Activated CD4-positive, alpha-beta T cell treated with anti-CD3 and anti-CD28 coated beads, Interleukin-2, amount 10 ng/mL, durations not matched to agents 24 days and 14 days (primary cell): ENCODE results near the gene RTN3. TPM values are rescaled to one million over a fixed set of nuclear protein-coding genes. Genes with fewer than 3 reads are reported as not detected.

ENCODE experiments used
- DNase-seq: peaks from one replicate; pipeline ENCODE4 v3.0.0; 2022
- H3K27ac Mint-ChIP-seq: one replicate; pipeline ENCODE4 v1.8.0; 2022; ENCODE audit warnings: mild to moderate bottlenecking, mixed read lengths
- H3K27me3 Mint-ChIP-seq: one replicate; pipeline ENCODE4 v1.8.0; 2022; ENCODE audit warnings: mixed read lengths
- H3K36me3 Mint-ChIP-seq: one replicate; pipeline ENCODE4 v1.8.0; 2022; ENCODE audit warnings: low read depth, mild to moderate bottlenecking, mixed read lengths
- H3K4me1 Mint-ChIP-seq: one replicate; pipeline ENCODE4 v1.8.0; 2021; ENCODE audit warnings: mixed read lengths
- H3K4me3 Mint-ChIP-seq: one replicate; pipeline ENCODE4 v1.8.0; 2022; ENCODE audit warnings: mild to moderate bottlenecking, moderate library complexity, mixed read lengths
- H3K9me3 Mint-ChIP-seq: one replicate; pipeline ENCODE4 v1.8.0; 2021; ENCODE audit warnings: mixed read lengths
- intact Hi-C: fragments of 100-400 bp; cut with micrococcal nuclease; formaldehyde crosslinking; loops from one replicate; pipeline ENCODE4 v1.15.1; 2023
- total RNA-seq: library from RNA; stranded (reverse); gene quantifications from 2 replicates; pipeline ENCODE4 v1.2.3, GENCODE V29; 2022

The RTN3 gene
- total RNA-seq, 1 donor from 2014 or later: 54.2 TPM

- no peak overlapping the region for H3K4me3 Mint-ChIP-seq
- H3K27ac Mint-ChIP-seq: no peak overlapping the region
- H3K36me3 Mint-ChIP-seq: peaks cover 6% of the 10 kb centered on the region
- peaks cover 7% of the 10 kb centered on the region for H3K4me1 Mint-ChIP-seq
- H3K27me3 Mint-ChIP-seq: no peaks in the 10 kb centered on the region
- DNase-seq: no peak
- H3K9me3 Mint-ChIP-seq: no peaks in the 10 kb centered on the region
- intact Hi-C loops: no loop called here
Observed at GRCh38 chr11:63694596-63694995, 13.3 kb downstream of the RTN3 start.

- peaks cover 6% of the 10 kb centered on the region for H3K4me1 Mint-ChIP-seq
- H3K27ac Mint-ChIP-seq: no peak overlapping the region
- peaks cover 7% of the 10 kb centered on the region for H3K36me3 Mint-ChIP-seq
- no peak overlapping the region for H3K4me3 Mint-ChIP-seq
- no peak for DNase-seq
- no peaks in the 10 kb centered on the region for H3K27me3 Mint-ChIP-seq
- intact Hi-C loops: no loop called here
- H3K9me3 Mint-ChIP-seq: no peaks in the 10 kb centered on the region
Observed at GRCh38 chr11:63698976-63699733, 17.9 kb downstream of the RTN3 start.

- intact Hi-C loops: no loop called here
- Mint-ChIP-seq H3K27ac (no peak overlapping the region), H3K9me3 (no peaks in the 10 kb centered on the region), H3K36me3 (peaks cover 7% of the 10 kb centered on the region), H3K4me3 (no peak overlapping the region), H3K27me3 (no peaks in the 10 kb centered on the region), H3K4me1 (peaks cover 8% of the 10 kb centered on the region)
- DNase-seq: no peak
Observed at GRCh38 chr11:63699896-63700295, 18.6 kb downstream of the RTN3 start.

- Mint-ChIP-seq H3K36me3 (peaks cover 1% of the 10 kb centered on the region), H3K27me3 (no peaks in the 10 kb centered on the region), H3K9me3 (no peaks in the 10 kb centered on the region), H3K4me3 (no peak overlapping the region), H3K4me1 (peaks cover 3% of the 10 kb centered on the region), H3K27ac (no peak overlapping the region)
- DNase-seq: no peak
- intact Hi-C loops: no loop called here
Observed at GRCh38 chr11:63705526-63705925, 24.2 kb downstream of the RTN3 start.

- Mint-ChIP-seq H3K27me3 (no peaks in the 10 kb centered on the region), H3K4me3 (no peak overlapping the region), H3K27ac (no peak overlapping the region), H3K9me3 (no peaks in the 10 kb centered on the region), H3K36me3 (no peaks in the 10 kb centered on the region), H3K4me1 (peaks cover 3% of the 10 kb centered on the region)
- intact Hi-C loops: no loop called here
- no peak for DNase-seq
Observed at GRCh38 chr11:63708764-63709163, 27.5 kb downstream of the RTN3 start.

GRCh38 chr11:63709336-63709884, 28.1 kb downstream of the RTN3 start:
- Mint-ChIP-seq H3K27me3 (no peaks in the 10 kb centered on the region), H3K4me1 (peaks cover 3% of the 10 kb centered on the region), H3K9me3 (no peaks in the 10 kb centered on the region), H3K4me3 (no peak overlapping the region), H3K27ac (no peak overlapping the region), H3K36me3 (no peaks in the 10 kb centered on the region)
- DNase-seq: no peak
- intact Hi-C loops: no loop called here

- H3K27ac Mint-ChIP-seq: no peak overlapping the region
- H3K4me1 Mint-ChIP-seq: peaks cover 2% of the 10 kb centered on the region
- no peaks in the 10 kb centered on the region for H3K27me3 Mint-ChIP-seq
- intact Hi-C loops: no loop called here
- DNase-seq: no peak
- H3K4me3 Mint-ChIP-seq: no peak overlapping the region
- H3K9me3 Mint-ChIP-seq: no peaks in the 10 kb centered on the region
- H3K36me3 Mint-ChIP-seq: no peaks in the 10 kb centered on the region
Observed at GRCh38 chr11:63710476-63711217, 29.3 kb downstream of the RTN3 start.

- DNase-seq: no peak
- Mint-ChIP-seq H3K4me1 (peaks cover 2% of the 10 kb centered on the region), H3K27ac (no peak overlapping the region), H3K9me3 (no peaks in the 10 kb centered on the region), H3K4me3 (no peak overlapping the region), H3K27me3 (no peaks in the 10 kb centered on the region), H3K36me3 (no peaks in the 10 kb centered on the region)
- intact Hi-C loops: no loop called here
Observed at GRCh38 chr11:63711838-63712237, 30.5 kb downstream of the RTN3 start.

GRCh38 chr11:63713766-63714165, 32.5 kb downstream of the RTN3 start:
- Mint-ChIP-seq H3K36me3 (no peaks in the 10 kb centered on the region), H3K4me3 (no peak overlapping the region), H3K9me3 (no peaks in the 10 kb centered on the region), H3K4me1 (peaks cover 2% of the 10 kb centered on the region), H3K27me3 (no peaks in the 10 kb centered on the region), H3K27ac (no peak overlapping the region)
- no peak for DNase-seq
- intact Hi-C loops: no loop called here

- intact Hi-C loops: no loop called here
- Mint-ChIP-seq H3K4me3 (no peak overlapping the region), H3K27me3 (no peaks in the 10 kb centered on the region), H3K9me3 (no peaks in the 10 kb centered on the region), H3K27ac (no peak overlapping the region), H3K4me1 (peaks cover 6% of the 10 kb centered on the region), H3K36me3 (peaks cover 3% of the 10 kb centered on the region)
- no peak for DNase-seq
Observed at GRCh38 chr11:63716046-63716445, 34.7 kb downstream of the RTN3 start.

- Mint-ChIP-seq H3K4me3 (no peak overlapping the region), H3K27me3 (no peaks in the 10 kb centered on the region), H3K36me3 (peaks cover 3% of the 10 kb centered on the region), H3K4me1 (peaks cover 6% of the 10 kb centered on the region), H3K9me3 (no peaks in the 10 kb centered on the region), H3K27ac (no peak overlapping the region)
- DNase-seq: no peak
- intact Hi-C loops: no loop called here
Observed at GRCh38 chr11:63719001-63719400, 37.7 kb downstream of the RTN3 start.

GRCh38 chr11:63719987-63720386, 38.7 kb downstream of the RTN3 start:
- Mint-ChIP-seq H3K27me3 (no peaks in the 10 kb centered on the region), H3K4me3 (no peak overlapping the region), H3K36me3 (peaks cover 3% of the 10 kb centered on the region), H3K4me1 (peaks cover 5% of the 10 kb centered on the region), H3K27ac (no peak overlapping the region), H3K9me3 (no peaks in the 10 kb centered on the region)
- DNase-seq: no peak
- intact Hi-C loops: no loop called here

GRCh38 chr11:63720611-63721010, 39.3 kb downstream of the RTN3 start:
- no peaks in the 10 kb centered on the region for H3K9me3 Mint-ChIP-seq
- intact Hi-C loops: no loop called here
- H3K36me3 Mint-ChIP-seq: peaks cover 3% of the 10 kb centered on the region
- no peak for DNase-seq
- H3K4me3 Mint-ChIP-seq: no peak overlapping the region
- peaks cover 4% of the 10 kb centered on the region for H3K4me1 Mint-ChIP-seq
- H3K27me3 Mint-ChIP-seq: no peaks in the 10 kb centered on the region
- H3K27ac Mint-ChIP-seq: no peak overlapping the region

GRCh38 chr11:63729326-63729725, 48.0 kb downstream of the RTN3 start:
- intact Hi-C loops: no loop called here
- Mint-ChIP-seq H3K27me3 (no peaks in the 10 kb centered on the region), H3K36me3 (no peaks in the 10 kb centered on the region), H3K9me3 (no peaks in the 10 kb centered on the region), H3K4me3 (no peak overlapping the region), H3K4me1 (peaks cover 1% of the 10 kb centered on the region), H3K27ac (no peak overlapping the region)
- no peak for DNase-seq
